HL-60 (cell line): Measurements from ENCODE around the gene RCBTB1.

ENCODE experiments used
- POLR2AphosphoS5 ChIP-seq: IDR thresholded peaks from 2 replicates; pipeline ENCODE4 v1.6.1; 2012; ENCODE audit warnings: low read depth
- REST ChIP-seq: IDR thresholded peaks from 2 replicates; pipeline ENCODE4 v1.6.1; 2012; ENCODE audit warnings: low read depth; ENCODE audit not compliant: insufficient replicate concordance
- TF ChIP-seq, protein P1 (sequence below): IDR thresholded peaks from one replicate; pipeline ENCODE4 v1.5.1; 2011; ENCODE audit warnings: low read length, control low read depth, inconsistent platforms; ENCODE audit not compliant: insufficient read depth

DNA sequence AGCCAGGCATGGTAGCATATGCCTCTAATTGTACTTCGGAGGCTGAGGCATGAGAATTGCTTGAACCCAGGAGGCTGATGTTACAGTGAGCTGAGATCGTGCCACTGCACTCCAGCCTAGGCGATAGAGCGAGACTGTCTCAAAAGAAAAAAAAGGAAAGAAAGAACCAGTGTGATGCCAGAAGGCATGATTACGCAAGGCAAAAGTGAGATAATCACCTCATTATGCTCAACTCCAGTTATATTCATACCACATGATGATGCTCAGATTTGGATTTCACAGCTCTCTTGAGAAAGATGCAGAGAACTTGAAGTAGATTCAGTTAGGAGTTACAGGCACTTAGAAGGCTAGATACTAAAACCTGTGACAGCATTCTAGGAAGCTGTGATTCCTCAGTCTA lies 21.8 kb downstream of the RCBTB1 start:
- TF ChIP-seq, protein P1, sequence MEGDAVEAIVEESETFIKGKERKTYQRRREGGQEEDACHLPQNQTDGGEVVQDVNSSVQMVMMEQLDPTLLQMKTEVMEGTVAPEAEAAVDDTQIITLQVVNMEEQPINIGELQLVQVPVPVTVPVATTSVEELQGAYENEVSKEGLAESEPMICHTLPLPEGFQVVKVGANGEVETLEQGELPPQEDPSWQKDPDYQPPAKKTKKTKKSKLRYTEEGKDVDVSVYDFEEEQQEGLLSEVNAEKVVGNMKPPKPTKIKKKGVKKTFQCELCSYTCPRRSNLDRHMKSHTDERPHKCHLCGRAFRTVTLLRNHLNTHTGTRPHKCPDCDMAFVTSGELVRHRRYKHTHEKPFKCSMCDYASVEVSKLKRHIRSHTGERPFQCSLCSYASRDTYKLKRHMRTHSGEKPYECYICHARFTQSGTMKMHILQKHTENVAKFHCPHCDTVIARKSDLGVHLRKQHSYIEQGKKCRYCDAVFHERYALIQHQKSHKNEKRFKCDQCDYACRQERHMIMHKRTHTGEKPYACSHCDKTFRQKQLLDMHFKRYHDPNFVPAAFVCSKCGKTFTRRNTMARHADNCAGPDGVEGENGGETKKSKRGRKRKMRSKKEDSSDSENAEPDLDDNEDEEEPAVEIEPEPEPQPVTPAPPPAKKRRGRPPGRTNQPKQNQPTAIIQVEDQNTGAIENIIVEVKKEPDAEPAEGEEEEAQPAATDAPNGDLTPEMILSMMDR = no peak
- TF ChIP-seq REST (no peak), POLR2AphosphoS5 (no peak)
